ENCODE results near the gene COG8.

Gene COG8

GRCh38 chr16:69345923-69346322 lies 6.6 kb upstream of the COG8 start:
- DNase-seq, result no peak

GRCh38 chr16:69344171-69344570 lies 4.8 kb upstream of the COG8 start:
- no peak for DNase-seq

- no peak for DNase-seq
These were observed 806 bp upstream of the COG8 start for GRCh38 chr16:69340095-69340644.

GRCh38 chr16:69338557-69339288 lies 641 bp downstream of the COG8 start:
- no peak for DNase-seq

GRCh38 chr16:69334696-69335095 lies 4.7 kb downstream of the COG8 start:
- no peak for DNase-seq

- DNase-seq, result peak; percentile 90
These were observed 8.9 kb downstream of the COG8 start, which contains the start of gene PDF for GRCh38 chr16:69330286-69331109. PDF (minus strand) TSS chr16:69330588; CDS start chr16:69330570, 18 bp downstream.

- DNase-seq, result no peak
These were observed 9.7 kb downstream of the COG8 start for GRCh38 chr16:69329369-69330285.

- DNase-seq, result no peak
These were observed 10.5 kb downstream of the COG8 start for GRCh38 chr16:69328854-69329316.

GRCh38 chr16:69327585-69328310 lies 11.6 kb downstream of the COG8 start:
- DNase-seq, result no peak

GRCh38 chr16:69326172-69326873 lies 13.0 kb downstream of the COG8 start:
- no peak for DNase-seq

GRCh38 chr16:69325784-69326171 lies 13.6 kb downstream of the COG8 start:
- no peak for DNase-seq

- no peak for DNase-seq
These were observed 14.6 kb downstream of the COG8 start for GRCh38 chr16:69324585-69325253.

GRCh38 chr16:69324013-69324531 lies 15.3 kb downstream of the COG8 start:
- no peak for DNase-seq

- no peak for DNase-seq
These were observed 15.9 kb downstream of the COG8 start for GRCh38 chr16:69323415-69323814.

- DNase-seq, result no peak
These were observed 17.0 kb downstream of the COG8 start for GRCh38 chr16:69322343-69322742.

GRCh38 chr16:69321080-69321479 lies 18.3 kb downstream of the COG8 start:
- DNase-seq, result no peak

- no peak for DNase-seq
These were observed 18.7 kb downstream of the COG8 start for GRCh38 chr16:69320740-69321073.

GRCh38 chr16:69319826-69320739 lies 19.3 kb downstream of the COG8 start:
- no peak for DNase-seq

- no peak for DNase-seq
These were observed 20.0 kb downstream of the COG8 start for GRCh38 chr16:69319381-69319780.

GRCh38 chr16:69318911-69319289 lies 20.5 kb downstream of the COG8 start:
- no peak for DNase-seq

All from NCI-H510A (cell line).